Fibroblast of upper back skin (primary cell): ENCODE results near the gene TBC1D19.
A peak's percentile ranks its signal among the peaks of the same experiment; 100 is the strongest.

Experiments
- DNase-seq: peaks from one replicate; pipeline ENCODE4 v3.0.0-alpha.2; 2013

TBC1D19 gene

DNA sequence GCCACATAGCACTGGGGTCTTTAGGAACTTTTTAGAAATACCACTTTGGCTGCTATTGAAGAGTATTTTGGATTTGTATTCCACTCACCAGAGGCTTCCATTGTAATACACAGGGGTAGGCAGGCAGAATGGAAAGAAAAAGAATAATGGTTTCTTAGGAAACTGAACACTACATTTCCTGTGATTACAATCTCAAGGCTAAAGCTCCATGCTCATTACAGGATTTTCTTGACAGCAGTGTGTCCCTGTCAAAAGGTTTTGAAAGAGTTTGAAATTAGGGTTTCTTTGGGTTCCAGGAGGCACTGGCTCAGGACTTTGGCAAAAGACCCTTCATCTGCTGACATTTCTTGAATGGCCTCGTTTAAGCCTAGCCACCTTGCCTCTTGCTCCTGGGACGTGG, 201.9 kb downstream of the TBC1D19 start:
- no peak for DNase-seq

DNA sequence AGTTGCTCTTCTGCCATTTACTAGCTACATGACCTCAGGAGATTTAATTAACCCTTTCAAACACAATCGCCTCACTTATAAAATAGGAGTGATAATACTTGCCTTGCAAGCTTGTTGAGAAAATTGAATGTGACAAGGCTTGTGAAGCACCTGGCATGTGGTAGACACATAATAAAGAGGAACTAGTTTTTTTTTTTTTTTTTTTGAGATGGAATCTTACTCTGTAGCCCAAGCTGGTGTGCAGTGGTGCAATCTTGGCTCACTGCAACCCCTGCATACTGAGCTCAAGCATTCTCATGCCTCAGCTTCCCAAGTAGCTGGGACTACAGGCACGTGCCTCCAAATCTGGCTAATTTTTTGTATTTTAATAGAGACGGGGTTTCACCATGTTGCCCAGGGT, 203.0 kb downstream of the TBC1D19 start:
- no peak for DNase-seq

DNA sequence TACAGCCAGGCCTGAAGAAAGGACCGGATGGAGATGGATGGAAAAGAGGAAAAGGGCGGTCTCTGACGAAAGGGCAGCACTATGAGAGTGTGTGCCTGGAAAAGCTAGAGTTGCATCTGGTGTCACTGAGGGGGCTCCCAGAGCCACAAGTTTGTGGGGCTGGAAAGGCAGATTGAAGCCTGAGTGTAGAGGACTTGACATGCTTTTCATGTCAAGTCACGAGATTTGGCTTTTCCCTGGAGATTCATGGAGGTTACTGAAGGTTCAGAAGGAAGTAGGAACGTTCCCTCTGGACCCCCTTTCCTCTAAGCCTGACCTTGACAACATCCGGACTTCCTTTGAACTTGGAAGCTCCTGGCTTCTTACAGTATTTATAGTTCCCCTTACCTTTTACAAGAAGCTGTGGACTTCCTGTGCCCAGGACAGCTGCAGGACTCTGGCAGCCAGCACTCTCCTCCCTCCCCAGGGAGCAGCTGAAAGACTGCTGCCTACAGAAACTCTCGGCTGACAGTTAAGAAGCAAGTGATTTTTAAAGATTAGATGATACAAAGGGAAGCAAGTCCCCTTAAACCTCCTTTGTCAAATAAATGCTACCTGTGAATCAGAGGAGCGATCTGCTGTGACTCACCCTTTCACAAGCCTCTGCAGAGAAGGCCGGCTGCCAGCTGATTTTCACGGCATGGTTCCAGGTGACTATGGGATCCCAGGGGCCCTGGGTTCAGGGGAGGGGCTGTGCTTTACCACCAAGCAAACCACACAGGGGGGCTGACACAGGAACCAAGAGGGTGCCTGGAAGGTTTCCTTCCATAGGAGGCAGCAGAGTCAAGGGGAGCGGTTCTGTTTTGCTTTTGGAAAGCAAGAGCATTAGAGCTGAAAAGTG, 203.8 kb downstream of the TBC1D19 start:
- DNase-seq = peak; percentile 79

DNA sequence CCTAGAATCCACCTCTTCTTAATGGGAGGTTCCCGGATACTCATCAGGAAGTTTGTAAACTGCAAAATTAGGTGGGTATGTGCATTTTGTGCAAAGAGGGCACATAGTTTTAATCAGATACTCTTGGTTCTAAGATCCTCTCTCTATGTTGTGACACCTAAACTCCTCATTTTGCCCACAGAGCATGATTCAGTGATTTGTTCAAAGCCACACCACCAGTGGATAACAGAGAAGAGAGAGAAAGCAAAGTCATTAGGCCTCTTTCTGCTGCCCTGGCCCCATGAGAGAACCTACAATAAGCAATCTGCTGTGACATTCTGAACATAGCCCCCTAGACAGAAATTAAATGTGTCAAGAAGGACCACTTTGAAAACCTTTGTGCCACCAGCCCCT, 204.5 kb downstream of the TBC1D19 start:
- no peak for DNase-seq

DNA sequence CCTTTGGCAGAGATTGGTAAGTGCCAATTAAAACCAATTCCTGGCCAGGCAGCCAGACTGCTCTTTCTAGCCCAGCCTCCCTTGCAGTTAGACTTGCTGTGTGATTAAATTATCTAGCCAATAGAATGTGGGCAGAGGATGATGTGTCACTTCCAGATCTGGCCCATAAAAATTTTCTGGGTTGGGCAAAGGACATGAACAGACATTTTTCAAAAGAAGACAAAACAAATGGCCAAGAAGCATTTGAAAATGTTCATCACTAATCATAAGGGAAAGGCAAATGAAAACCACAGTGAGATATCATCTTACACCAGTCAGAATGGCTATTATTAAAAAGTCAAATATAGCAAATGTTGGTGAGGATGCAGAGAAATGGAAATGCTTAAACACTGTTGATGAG, 205.3 kb downstream of the TBC1D19 start:
- peak; percentile 35 for DNase-seq

DNA sequence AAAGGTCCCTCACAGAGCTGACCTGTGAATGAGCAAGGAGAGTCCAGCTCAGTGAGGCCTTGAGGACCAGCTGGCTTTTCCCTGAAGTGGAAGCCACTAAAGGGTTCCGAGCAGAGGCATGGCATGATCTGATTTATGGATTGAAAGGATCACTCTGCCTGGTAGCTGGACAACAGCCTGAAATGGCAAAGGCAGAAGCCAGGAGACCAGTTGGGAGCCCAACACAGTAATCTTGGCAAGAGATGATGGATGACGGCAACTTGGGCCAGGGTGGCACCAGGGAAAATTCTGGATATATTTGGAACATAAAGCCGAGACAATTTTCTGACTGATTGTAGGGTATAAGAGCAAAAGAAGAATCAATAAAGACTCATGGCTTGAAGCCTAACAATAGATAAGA, 207.5 kb downstream of the TBC1D19 start:
- DNase-seq = no peak

DNA sequence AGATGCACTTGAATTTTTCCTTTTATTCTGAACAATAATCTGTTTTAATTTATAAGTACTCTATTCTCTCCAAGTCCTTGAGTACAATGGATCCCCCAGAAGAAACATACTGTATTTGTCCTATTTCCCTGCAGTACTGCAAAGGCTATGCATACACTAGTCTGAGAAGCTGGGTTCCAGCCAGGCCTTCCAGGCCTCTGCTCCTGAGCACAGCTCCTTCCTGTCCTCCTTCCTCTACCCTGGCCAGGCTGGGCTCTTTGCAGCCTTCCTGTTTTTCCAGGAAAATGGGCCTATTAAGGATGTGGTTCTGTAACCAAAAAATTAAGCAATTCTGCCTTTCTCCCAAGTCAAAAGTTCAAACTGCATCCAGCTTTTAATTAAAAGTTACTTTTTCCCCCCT, 208.8 kb downstream of the TBC1D19 start:
- DNase-seq = no peak

DNA sequence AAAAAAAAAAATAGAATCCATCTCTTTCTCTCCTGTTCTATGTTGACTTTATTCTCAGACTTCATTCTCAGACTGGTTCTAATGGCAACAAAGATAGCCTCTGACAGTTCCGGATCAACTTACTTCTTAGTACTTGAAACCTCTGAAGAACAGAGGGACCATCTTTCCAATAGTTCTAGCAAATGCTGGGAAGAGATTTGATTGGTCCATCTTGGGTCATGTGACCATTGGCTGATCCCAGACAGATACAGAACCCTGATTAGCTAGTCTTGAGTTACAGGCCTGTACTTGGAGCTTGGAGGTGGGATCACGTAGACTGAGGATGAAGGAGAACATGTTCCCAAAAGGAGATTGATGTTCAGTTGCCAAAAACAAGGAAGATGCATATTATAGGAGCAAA, 209.9 kb downstream of the TBC1D19 start:
- no peak for DNase-seq

DNA sequence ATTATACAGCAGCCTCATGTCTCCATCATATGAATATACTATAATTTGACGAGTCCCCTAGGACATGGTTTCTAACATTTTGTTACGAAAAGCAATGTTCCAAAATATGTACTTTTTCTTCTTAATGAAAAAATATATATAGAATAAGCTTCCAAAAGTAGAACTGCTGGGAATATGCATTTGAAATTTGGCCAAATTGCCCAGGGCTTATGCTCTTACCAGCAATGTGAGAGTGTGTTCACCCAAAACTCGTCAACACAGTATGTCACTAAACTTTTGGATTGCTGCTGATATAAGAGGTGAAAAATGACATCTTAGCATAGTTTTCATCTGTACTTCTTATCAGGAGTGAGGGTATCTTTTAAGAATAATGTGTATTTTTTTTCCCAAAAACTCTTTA, 212.2 kb downstream of the TBC1D19 start:
- no peak for DNase-seq

DNA sequence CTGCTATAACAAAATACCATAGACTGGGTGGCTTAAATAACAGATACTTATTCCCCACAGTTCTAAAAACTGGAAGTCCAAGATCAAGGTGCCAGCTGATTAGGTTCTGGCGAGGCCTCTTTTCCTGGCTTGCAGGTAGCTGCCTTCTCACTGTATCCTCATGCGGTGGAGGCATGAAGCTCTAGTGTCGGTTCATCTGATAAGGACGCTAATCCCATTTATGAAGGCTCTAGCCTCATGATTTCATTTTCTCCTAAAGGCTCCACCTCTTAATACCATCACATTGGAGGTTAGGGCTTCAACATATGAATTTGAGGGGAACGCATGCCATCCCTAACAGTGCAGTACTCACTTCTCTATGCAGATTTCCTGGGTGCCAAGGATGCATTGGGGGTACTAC, 218.9 kb downstream of the TBC1D19 start:
- DNase-seq = no peak

DNA sequence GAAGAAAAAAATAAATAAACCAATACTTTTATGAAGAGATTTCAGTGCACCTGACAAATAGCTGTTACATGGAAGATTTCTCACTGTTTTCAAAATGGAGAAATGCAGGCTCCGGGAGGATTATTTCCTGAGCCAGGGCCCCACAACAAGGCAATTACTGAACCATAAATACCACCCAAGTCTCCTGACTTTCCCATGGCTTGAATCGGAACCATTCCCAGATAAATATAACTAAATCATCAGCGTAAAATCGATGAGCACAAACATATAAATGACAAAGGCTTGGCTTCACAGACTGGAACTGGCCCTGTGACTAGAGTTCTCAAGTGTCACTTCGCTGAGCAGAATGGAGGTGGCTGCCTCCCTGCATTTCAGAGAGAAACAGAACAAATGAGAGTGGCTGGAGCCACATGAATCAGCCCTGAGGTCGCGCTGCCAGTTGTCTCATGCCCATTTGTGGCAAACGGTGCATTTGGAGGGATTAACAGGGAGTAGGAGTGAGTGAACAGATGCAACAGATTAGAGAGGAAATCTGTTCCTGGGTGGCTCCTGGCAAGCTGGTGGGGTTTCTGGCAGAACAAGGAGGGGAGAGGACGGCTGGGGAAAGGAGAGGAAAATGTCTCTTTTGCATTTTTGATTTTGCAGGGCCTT, 219.5 kb downstream of the TBC1D19 start:
- no peak for DNase-seq

DNA sequence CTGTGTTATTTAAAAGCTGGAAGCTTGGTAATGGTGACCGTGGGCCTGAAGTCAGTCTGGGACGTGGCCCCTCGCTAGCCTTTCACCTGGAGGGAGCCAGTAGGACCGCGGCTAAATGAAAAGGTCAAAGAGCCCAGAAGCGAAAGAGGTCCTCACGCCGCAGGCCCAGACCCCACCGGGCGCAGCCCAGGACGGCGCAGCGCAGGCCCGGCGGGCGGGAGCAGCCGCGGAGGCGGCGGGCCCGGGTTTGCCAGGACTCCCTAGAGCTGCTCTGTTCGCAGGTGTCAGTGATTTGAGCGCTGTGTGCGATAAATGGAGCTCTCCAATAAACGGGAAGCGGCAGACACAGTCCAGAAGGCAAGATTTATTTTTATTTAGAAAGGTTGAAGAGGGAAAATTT, 220.6 kb downstream of the TBC1D19 start:
- no peak for DNase-seq

DNA sequence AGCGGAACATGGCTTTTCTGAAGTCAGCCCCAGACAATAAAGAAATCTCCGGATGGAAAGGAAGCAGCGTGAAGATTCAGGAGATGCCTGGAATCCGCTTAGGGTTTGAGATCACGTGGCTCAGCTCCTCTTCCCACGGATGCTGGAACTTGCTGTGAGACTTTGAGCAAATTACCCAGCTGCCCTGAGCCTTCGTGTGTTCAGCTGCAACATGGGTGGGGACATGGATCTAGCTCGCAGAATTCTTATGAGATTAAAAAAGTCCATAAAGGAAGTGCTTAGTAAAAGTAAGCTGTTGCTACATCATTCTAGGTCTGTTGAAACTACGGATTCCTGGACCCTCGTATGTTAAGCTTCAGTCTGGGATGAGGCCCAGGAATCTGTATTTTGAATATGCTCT, 221.0 kb downstream of the TBC1D19 start:
- DNase-seq = no peak
